Putamen (tissue), 1 donor: ENCODE data around the gene GNA12.
"Not testable (repeated sequence)": the region's sequence is repeated elsewhere in the genome, so short reads cannot be mapped to it uniquely, and the experiment has no call there.

Source experiments
- DNase-seq: peaks from one replicate; pipeline ENCODE4 v3.0.0-alpha.2; 2016; ENCODE audit warnings: low spot score

Gene GNA12

DNA sequence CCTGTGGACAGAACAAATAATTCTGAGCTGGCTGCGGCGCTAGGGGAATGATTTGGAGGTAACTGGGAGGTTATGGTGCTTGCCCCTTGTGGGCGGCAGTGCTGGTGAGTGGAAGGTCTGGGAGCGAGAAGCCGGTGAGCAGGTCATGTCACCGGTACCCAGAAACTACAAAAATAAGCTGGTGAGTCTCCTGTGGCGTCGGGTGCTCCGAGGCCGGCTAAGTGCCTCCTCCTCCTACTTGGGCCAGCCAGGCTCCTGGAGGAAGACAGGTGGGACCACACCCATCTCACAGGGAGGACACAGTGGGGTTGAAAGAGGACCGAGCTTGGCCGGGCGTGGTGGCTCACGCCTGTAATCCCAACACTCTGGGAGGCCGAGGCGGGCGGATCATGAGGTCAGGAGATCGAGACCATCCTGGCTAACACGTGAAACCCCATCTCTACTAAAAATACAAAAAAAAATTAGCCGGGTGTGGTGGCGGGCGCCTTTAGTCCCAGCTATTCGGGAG lies 152.1 kb downstream of the GNA12 start:
- not testable (repeated sequence) for DNase-seq

DNA sequence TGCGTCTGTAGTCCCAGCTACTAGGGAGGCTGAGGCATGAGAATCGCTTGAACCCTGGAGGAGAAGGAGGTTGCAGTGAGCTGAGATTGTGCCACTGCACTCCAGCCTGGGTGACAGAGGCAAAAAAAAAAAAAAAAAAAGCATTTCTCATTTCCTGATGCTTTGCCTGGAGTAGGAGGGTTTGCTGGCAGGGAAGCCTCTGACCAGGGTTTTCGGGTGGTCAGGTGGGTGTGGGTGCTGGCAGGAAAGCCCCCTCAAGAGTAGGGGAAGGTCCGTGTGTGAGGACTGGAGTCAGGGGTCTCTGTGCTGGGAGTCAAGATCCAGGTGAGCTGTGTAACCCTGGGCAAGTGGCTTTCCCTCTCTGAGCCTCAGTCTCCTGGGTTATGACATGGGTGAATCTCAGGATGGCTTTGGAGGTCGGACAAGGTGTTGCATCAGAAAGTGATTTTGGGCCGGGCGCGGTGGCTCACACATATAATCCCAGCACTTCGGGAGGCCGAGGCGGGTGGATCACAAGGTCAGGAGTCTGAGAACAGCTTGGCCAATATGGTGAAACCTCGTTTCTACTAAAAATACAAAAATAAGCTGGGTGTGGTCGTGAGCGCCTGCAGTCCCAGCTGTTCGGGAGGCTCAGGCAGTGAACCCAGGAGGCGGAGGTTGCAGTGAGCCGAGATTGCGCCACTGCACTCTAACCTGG lies 152.9 kb downstream of the GNA12 start:
- no peak for DNase-seq

DNA sequence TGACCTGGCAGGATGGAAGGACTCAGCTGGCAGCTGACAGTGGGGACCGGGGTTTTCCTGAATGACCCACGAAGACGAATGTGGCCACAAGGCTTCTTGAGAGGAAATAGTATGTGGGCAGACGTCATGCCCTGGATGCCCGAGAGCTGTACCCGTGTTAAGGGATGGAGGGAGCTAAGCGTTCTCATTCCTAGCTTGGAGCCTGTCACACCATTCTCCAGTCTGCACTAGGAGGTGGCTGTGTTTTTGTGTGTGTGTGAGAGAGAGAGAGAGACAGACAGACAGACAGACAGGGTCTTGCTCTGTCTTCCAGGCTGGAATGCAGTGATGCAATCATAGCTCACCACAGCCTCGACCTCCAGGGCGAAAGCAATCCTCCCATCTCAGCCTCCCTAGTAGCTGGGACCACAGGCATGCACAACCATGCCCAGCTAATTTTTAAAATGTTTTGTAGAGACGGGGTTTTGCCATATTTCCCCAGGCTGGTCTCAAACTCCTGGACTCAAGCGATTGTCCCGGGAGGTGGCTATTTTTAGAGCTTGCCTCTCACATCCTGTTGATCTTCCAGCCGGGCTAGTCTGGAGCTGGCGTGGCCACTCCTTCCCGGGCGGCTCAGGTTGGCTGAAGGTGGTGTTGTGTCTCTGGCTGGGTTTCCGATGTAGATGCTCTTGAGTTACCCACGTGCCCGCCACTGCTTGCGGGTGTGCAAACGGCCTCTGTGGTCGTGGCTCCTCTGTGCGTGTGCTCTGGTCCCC lies 154.0 kb downstream of the GNA12 start:
- no peak for DNase-seq

- DNase-seq, result no peak
Measured at GRCh38 chr7:2689343-2689847, 154.7 kb downstream of the GNA12 start.

DNA sequence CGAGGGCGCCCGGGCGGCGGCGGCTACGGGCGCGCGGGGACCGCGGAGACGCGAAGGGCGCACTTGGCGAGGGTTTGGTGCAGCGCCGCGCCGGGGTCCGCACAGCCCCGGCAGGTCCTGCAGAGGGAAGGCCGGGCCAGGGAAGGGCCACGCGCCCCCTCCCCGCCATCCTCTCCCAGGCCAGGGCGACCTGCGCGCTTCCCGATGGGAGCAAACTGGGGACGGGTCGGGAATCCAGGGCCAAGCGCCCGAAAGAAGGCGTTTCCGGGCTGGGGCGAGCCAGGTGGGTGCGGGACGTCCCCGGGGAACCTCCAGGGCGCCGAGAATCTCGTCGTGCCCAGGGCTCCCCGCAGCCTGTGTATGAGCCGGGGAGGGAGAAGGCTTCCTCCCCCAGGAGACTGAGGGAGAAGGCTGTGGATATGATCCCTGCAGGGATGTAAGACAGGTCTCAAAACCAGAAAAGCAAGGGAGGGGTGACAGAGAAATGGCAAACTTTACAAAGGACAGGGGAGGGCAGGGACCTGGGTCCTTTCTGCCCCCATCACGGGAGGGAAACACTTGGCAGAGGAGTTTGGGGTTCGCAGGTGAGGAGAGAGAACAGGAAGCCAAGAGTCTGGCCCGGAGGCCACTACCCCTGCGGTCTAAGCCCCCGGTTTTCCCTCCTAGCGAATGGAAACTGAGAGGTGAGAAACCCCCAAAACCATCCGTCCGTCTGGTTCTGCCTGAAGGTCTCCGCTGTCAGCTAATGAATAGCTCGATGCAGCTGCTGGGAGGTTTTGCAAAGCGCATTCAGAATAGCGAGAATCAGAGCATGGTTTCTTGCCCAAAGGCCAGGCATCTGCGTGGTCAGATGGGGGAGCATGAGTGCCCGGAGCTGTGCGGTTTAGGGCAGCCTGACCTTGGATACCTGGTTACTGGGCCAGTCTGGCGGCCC lies 155.4 kb downstream of the GNA12 start:
- peak; percentile 45 for DNase-seq

- DNase-seq, result no peak
Measured at GRCh38 chr7:2687881-2688318, 156.2 kb downstream of the GNA12 start, which contains the start of gene AMZ1. Gene AMZ1 (plus strand): TSS chr7:2688202. CDS start chr7:2700452, 12,250 bp downstream.

DNA sequence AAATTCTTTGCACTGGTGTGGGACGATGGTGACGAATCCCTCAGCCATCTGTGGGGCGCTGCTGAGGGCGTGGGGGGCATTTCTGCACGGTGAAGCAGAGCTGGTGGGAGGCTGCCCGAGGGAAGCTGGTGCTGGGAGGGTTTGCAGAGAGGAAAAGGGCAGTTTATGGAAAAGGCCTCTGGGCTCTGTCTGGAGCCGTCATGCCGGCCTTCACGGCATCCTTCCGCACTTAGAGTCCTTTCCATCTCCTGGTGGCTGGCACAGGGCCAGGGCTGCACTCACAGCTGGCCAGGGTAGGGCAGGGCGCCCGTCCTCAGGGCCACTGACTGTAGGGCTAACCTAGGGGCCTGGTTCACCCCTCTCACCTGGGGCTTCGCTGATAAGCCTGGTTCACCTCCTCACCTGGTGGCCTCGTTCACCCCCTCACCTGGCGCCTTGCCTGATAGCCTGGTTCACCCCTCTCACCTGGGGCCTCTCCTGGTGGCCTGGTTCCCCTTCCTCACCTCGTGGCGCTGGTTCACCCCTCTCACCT lies 156.7 kb downstream of the GNA12 start:
- no peak for DNase-seq

GRCh38 chr7:2686101-2686500 lies 158.0 kb downstream of the GNA12 start:
- DNase-seq, result no peak

DNA sequence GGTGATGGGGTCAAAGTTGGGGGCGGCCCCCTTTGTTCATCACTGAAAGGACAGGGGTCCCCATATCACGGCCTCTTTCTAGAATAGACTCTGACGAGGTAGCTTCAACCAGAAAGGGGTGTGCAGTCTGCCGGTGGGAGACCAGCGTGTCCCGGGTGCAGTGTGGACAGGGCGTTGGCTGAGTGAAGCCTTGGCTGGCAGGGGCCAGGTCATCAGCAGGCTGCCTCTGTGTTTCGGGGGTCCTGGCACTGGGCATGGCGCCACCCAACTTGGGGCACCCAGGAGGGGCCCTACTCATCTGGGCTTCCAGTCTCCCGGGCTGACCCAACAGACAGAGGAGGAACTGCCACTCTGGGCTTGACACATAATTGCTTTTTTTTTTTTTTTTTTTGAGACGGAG lies 159.6 kb downstream of the GNA12 start:
- no peak for DNase-seq

- DNase-seq, result peak; percentile 96
Measured at GRCh38 chr7:2681929-2682799, 161.9 kb downstream of the GNA12 start.

DNA sequence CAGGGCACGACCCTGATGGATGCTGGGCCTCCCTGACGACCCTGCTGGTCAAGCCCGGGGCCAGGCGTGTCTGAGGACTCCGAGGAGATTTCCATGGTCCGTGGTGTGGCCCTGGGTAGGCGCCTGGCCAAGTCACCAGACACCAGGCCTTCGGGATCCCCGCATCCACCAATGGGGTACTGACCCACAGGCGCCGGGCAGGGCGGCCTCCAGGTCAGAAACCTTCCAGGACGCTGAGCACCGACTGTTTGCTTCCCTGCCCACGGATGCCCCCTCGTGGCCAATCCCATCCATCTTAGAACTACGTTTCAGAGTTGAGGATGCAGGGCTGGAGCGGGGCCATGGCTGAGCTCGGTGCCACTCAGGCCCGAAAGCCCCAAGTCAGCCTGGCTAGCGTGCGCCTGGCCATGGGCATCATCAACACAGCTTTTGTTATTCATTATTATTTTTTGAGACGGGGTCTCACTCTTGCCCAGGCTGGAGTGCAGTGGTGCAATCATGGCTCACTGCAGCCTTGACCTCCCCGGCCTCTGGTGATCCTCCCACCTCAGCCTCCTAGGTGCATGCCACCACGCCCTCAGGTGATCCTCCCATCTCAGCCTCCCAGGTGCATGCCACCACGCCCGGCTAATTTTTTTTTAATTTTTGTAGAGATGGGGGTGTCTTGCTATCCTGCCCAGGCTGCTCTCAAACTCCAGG lies 163.2 kb downstream of the GNA12 start:
- DNase-seq, result peak; percentile 85

DNA sequence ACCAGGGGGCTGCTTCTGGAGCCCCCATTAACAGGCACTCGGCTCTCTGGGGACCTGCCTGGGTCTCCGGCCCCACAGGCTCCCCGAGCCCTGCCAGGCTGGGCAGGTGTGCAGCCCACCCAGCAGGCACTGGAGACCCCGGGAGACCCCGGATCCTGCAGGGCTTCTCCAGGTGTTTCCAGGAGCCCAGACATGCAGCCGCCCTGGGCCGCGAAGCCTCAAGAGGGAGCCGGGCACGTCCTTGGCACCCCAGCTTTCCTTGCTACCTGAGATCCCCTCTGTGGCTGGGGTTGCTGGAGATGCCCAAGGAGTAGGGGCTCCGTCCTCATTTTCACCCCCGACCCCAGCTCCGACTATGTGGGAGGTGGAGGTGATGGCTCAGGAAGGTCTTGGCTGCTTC lies 163.9 kb downstream of the GNA12 start:
- no peak for DNase-seq

DNA sequence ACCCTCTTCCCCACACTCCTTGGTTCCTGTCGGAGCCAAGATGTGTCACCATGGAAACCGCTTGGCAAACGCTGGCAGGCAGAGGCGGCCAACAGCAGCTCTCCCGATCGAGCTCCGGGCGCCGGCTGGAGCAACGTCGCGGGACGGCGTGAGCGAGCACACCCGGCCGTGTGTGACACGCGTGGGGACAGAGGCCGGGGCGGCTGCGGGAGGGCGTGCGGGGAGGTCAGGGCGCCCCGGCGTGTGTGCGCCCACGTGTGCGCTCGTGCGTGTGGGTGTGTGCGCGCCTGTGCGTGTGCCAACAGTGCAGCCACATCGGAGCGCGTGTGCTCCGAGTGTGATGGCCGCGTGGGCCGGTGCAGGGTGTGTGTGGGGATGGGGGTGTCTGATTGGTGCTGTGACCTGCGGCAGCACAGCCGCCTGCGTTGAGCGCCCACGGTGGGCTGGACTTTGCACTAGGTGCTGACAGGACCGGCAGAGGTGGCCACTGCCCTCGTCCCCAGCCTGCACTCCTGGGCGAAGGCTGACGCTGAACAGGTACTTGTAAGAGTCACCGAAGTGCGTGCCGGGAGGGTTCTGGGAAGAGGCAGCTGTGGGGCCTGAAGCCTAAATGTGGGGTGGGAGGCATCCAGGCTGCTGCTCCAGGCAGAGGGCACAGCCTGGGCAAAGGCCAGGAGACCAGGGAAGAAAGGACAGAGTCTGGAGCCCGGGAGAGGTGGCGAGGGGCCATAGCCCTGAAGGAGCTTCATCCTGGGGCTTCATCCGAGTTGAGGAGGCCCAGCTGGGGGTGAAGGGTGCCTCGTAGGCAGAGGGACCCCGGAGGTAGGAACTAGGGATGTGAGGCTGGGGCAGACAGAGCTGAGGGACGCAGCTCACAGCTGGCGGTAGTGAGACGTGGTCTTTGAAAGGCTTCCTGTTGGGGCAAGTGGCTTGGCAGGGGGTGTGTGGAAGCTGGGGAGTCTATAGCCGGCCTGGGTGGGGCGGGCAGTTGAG lies 164.7 kb downstream of the GNA12 start:
- DNase-seq, result not testable (repeated sequence)

GRCh38 chr7:2678454-2678853 lies 165.7 kb downstream of the GNA12 start:
- DNase-seq, result not testable (repeated sequence)
